GM12878 (cell line): ENCODE results near the gene NAPEPLD. TPM values are rescaled to one million over a fixed set of nuclear protein-coding genes. Genes with fewer than 3 reads are reported as not detected.

Experiments used
- ATAC-seq: fragments of 200-7000 bp; cut with Tn5 transposase; 3 replicates; pipeline ENCODE4 v1.9.1; 2020; ENCODE audit warnings: mild to moderate bottlenecking, moderate library complexity
- BruUV-seq: library from RNA; stranded (reverse); fragments of 400-500 nt; replicated peaks from 2 replicates; lab custom pipeline; 2021; lab: Mats Ljungman, UMichigan
- CTCF ChIA-PET: fragments of 300-600 bp; sonication (Branson Sonifier 250); formaldehyde crosslinking; extraction: SDS; loops from one replicate; lab custom pipeline; 2021; ENCODE audit warnings: inconsistent platforms; lab: Yijun Ruan, JAX
- POLR2A ChIA-PET: fragments of 350-600 bp; formaldehyde crosslinking; extraction: SDS; loops from one replicate; lab custom pipeline; 2021; ENCODE audit warnings: inconsistent platforms; lab: Charles Lee
- RAD21 ChIA-PET: fragments of 300-600 bp; sonication (Branson Sonifier 250); formaldehyde crosslinking; loops from one replicate; lab custom pipeline; 2023; ENCODE audit warnings: antibody characterized with exemption; ENCODE audit not compliant: unreplicated experiment; lab: Charles Lee
- SMC1A ChIA-PET: fragments of 300-600 bp; sonication (Branson Sonifier 250); formaldehyde crosslinking; loops from one replicate; lab custom pipeline; 2023; ENCODE audit not compliant: unreplicated experiment, uncharacterized antibody; lab: Charles Lee
- DNase-seq: peaks from one replicate; pipeline ENCODE4 v3.0.0-alpha.2; 2011; ENCODE audit warnings: low read depth, low spot score
- FAIRE-seq: peaks from 3 replicates; lab custom pipeline; 2011; peaks lifted over from hg19 to GRCh38; lab: Jason Lieb, UNC
- H2AFZ ChIP-seq: 2 replicates; pipeline ENCODE4 v1.6.0; 2011; ENCODE audit warnings: low read depth, low read length, control low read depth; ENCODE audit not compliant: control insufficient read depth
- H3K27ac ChIP-seq: 2 replicates; pipeline ENCODE4 v1.5.1; 2011; ENCODE audit warnings: control low read depth; ENCODE audit not compliant: control insufficient read depth, insufficient read depth
- H3K27me3 ChIP-seq, 2 experiments: replicated peaks in 1 of 2; 2 replicates each; pipeline versions ENCODE4 v1.6.0 to v1.6.1; 2011; ENCODE audit warnings: low read length in 1 of 2; ENCODE audit not compliant: control insufficient read depth in 2 of 2, insufficient read depth in 2 of 2
- H3K36me3 ChIP-seq, 2 experiments: 2 replicates each; pipeline ENCODE4 v1.5.1; 2011; ENCODE audit warnings: low read length in 1 of 2; ENCODE audit not compliant: control insufficient read depth in 2 of 2, insufficient read depth in 2 of 2
- H3K4me1 ChIP-seq: 2 replicates; pipeline ENCODE4 v1.6.1; 2011; ENCODE audit warnings: mild to moderate bottlenecking, low read length, moderate library complexity, mixed read lengths; ENCODE audit not compliant: control insufficient read depth, insufficient read depth
- H3K4me2 ChIP-seq: 2 replicates; pipeline ENCODE4 v1.6.0; 2011; ENCODE audit warnings: control low read depth; ENCODE audit not compliant: control insufficient read depth, insufficient read depth
- H3K4me3 ChIP-seq: fragments of 200-600 bp; sonication (generic); 2 replicates; pipeline ENCODE4 v1.5.1; 2016
- H3K79me2 ChIP-seq: 2 replicates; pipeline ENCODE4 v1.6.0; 2011; ENCODE audit warnings: low read length; ENCODE audit not compliant: control insufficient read depth, insufficient read depth
- H3K9ac ChIP-seq: 2 replicates; pipeline ENCODE4 v1.8.0; 2011; ENCODE audit warnings: low read length, control low read depth, mixed read lengths; ENCODE audit not compliant: control insufficient read depth, insufficient read depth
- H3K9me3 ChIP-seq: replicated peaks from 3 replicates; pipeline ENCODE4 v1.5.1; 2011; ENCODE audit warnings: mild to moderate bottlenecking, low read length; ENCODE audit not compliant: control insufficient read depth, insufficient read depth
- H4K20me1 ChIP-seq: 2 replicates; pipeline ENCODE4 v1.6.0; 2011; ENCODE audit not compliant: control insufficient read depth, insufficient read depth
- CBX5 ChIP-seq: sonication (generic); IDR thresholded peaks from 2 replicates; pipeline ENCODE4 v1.6.1; 2016; ENCODE audit warnings: low read depth, moderate library complexity, mild to moderate bottlenecking, inconsistent platforms
- CREB1 ChIP-seq: IDR thresholded peaks from 2 replicates; pipeline ENCODE4 v1.6.1; 2012; ENCODE audit warnings: low read depth, mild to moderate bottlenecking, inconsistent platforms
- E2F8 ChIP-seq: fragments of 450-650 bp; IDR thresholded peaks from 2 replicates; pipeline ENCODE4 v1.6.1; 2018; ENCODE audit warnings: mild to moderate bottlenecking, low read depth, moderate library complexity; ENCODE audit not compliant: partially characterized antibody
- ELK1 ChIP-seq: IDR thresholded peaks from 2 replicates; pipeline ENCODE4 v1.6.1; 2012; ENCODE audit warnings: low read depth, low read length, improper control_type of control experiment
- IKZF2 ChIP-seq, 2 experiments: fragments of 450-650 bp; IDR thresholded peaks; 2 replicates each; pipeline ENCODE4 v1.6.1; 2017; ENCODE audit warnings: mild to moderate bottlenecking in 2 of 2, moderate library complexity in 2 of 2
- IRF3 ChIP-seq: fragments of 450-650 bp; IDR thresholded peaks from 2 replicates; pipeline ENCODE4 v1.6.1; 2014; ENCODE audit warnings: mild to moderate bottlenecking
- KDM1A ChIP-seq: fragments of 200-600 bp; sonication (generic); IDR thresholded peaks from 2 replicates; pipeline ENCODE4 v1.6.1; 2016; ENCODE audit warnings: borderline replicate concordance
- MEF2B ChIP-seq: fragments of 450-650 bp; IDR thresholded peaks from 2 replicates; pipeline ENCODE4 v1.6.1; 2018; ENCODE audit warnings: mild to moderate bottlenecking, moderate library complexity; ENCODE audit not compliant: partially characterized antibody, poor library complexity, severe bottlenecking
- PAX5 ChIP-seq: IDR thresholded peaks from 2 replicates; pipeline ENCODE4 v1.6.1; 2011; ENCODE audit warnings: low read depth, low read length, borderline replicate concordance
- RUNX3 ChIP-seq: IDR thresholded peaks from 2 replicates; pipeline ENCODE4 v1.6.1; 2012; ENCODE audit warnings: low read length, inconsistent platforms
- SKIL ChIP-seq: fragments of 450-650 bp; IDR thresholded peaks from 2 replicates; pipeline ENCODE4 v1.6.1; 2017; ENCODE audit warnings: mild to moderate bottlenecking, low read depth, inconsistent platforms; ENCODE audit not compliant: poor library complexity, severe bottlenecking
- SMAD5 ChIP-seq: IDR thresholded peaks from 2 replicates; pipeline ENCODE4 v1.6.1; 2016; ENCODE audit warnings: antibody characterized with exemption, low read depth
- ZNF207 ChIP-seq: fragments of 450-650 bp; IDR thresholded peaks from 2 replicates; pipeline ENCODE4 v1.6.1; 2014; ENCODE audit warnings: antibody characterized with exemption, mild to moderate bottlenecking, borderline replicate concordance
- ZZZ3 ChIP-seq: IDR thresholded peaks from 2 replicates; pipeline ENCODE4 v1.6.1; 2011; ENCODE audit warnings: low read depth; ENCODE audit not compliant: control insufficient read depth, insufficient read length
- WGBS: methylation state at CpG from one replicate; pipeline ENCODE4 v1.1.6; 2016; ENCODE audit warnings: low lambda C conversion rate; ENCODE audit not compliant: insufficient replicate concordance, insufficient coverage; ENCODE audit errors: missing lambda C conversion rate; 5-methylcytosine and 5-hydroxymethylcytosine counted together
- in situ Hi-C: fragments of 300-500 bp; cut with MboI; formaldehyde crosslinking; loops from 9 replicates; pipeline ENCODE4 v1.14.3; 2018; ENCODE audit warnings: mixed read lengths
- intact Hi-C: fragments of 100-400 bp; cut with micrococcal nuclease; formaldehyde crosslinking; loops from one replicate; pipeline ENCODE4 v1.14.2; 2022; ENCODE audit not compliant: unreplicated experiment
- polyA plus RNA-seq, 11 experiments: library from polyadenylated mRNA; depleted of rRNA in 4 of 11; unstranded in 6 of 11; stranded (reverse) in 5 of 11; fragments of >200 nt; fragmentation: Nextera tagmentation in 4 of 11; fragmentation: Illumina TruSeq in 1 of 11; extraction: Ambion mirVana in 4 of 11; extraction: Trizol in 1 of 11; gene quantifications; 1 replicate in 1 of 11; 2 replicates in 10 of 11; pipeline versions ENCODE4 v1.2.1 to v1.2.3, GENCODE V29; 2011 to 2016; ENCODE audit warnings: inconsistent platforms in 2 of 11, missing spikeins in 2 of 11, low read depth in 1 of 11
- total RNA-seq, 4 experiments: library from RNA; depleted of rRNA in 3 of 4; stranded (reverse); fragments of >200 nt in 3 of 4; fragmentation: Illumina TruSeq in 1 of 4; extraction: Trizol in 1 of 4; gene quantifications; 2 replicates each; pipeline versions ENCODE4 v1.2.1 to v1.2.3, GENCODE V29; 2013 to 2021

NAPEPLD gene
- total and polyA plus RNA-seq, 10 of the 15 experiments (the other 5 are each of a cell fraction or from before 2014, with no cell fraction given): 6.0 to 16.2 (median 8.6) TPM

- POLR2A ChIA-PET: no interaction called here
- Histone ChIP-seq H3K4me3 (no peak overlapping the region), H3K36me3 (no peaks in the 10 kb centered on the region), H2AFZ (no peak overlapping the region), H3K9ac (no peak overlapping the region), H3K4me1 (no peaks in the 10 kb centered on the region), H3K27ac (no peak overlapping the region), H3K4me2 (no peak overlapping the region), H3K79me2 (no peaks in the 10 kb centered on the region), H3K9me3 (no peaks in the 10 kb centered on the region), H3K27me3 (no peaks in the 10 kb centered on the region; a peak in 1 of 4 replicates), H4K20me1 (no peaks in the 10 kb centered on the region)
- in situ Hi-C loops (loop anchor here (5.0 kb wide), 1 partner anchor 307 kb away; no protein-coding TSS in a partner anchor), intact Hi-C loops (loop anchor here (5.0 kb wide), 1 partner anchor 302 kb away; no protein-coding TSS in a partner anchor)
- RAD21 ChIA-PET: no interaction called here
- SMC1A ChIA-PET: no interaction called here
- WGBS: 59% methylated on average over 3 of the region's 3 CpGs
- BruUV-seq: no TSS peak
- no peak for FAIRE-seq
- ATAC-seq: no peak
- CTCF ChIA-PET: interaction anchor here (1.2 kb wide), 1 partner anchor 9 kb away, joined by 6 read pairs; no protein-coding TSS in a partner anchor
- DNase-seq: no peak
- no peak for TF ChIP-seq SKIL
- TF ChIP-seq PAX5: no peak
- no peak for TF ChIP-seq ZNF207
- TF ChIP-seq KDM1A: no peak
- TF ChIP-seq CREB1: no peak
- no peak for TF ChIP-seq IRF3
- TF ChIP-seq RUNX3: no peak
- no peak for TF ChIP-seq CBX5
- TF ChIP-seq MEF2B: no peak
- TF ChIP-seq ZZZ3: no peak
- TF ChIP-seq SMAD5: no peak
- TF ChIP-seq IKZF2 (IDR thresholded peaks at IDR 0.05): no peak
- TF ChIP-seq ELK1: no peak
- no peak for TF ChIP-seq E2F8
Measured at GRCh38 chr7:103063895-103064294, 85.0 kb downstream of the NAPEPLD start.
